HG02610 (cell line): ENCODE measurements around the gene ACTR2.
"Not testable (repeated sequence)": the region's sequence is repeated elsewhere in the genome, so short reads cannot be mapped to it uniquely, and the experiment has no call there.

Source experiments
- ATAC-seq: cut with Tn5 transposase; IDR thresholded peaks from one replicate; pipeline ENCODE4 v1.9.1; 2021; ENCODE audit warnings: mild to moderate bottlenecking, moderate library complexity; ENCODE audit not compliant: unreplicated experiment

ACTR2 gene

DNA sequence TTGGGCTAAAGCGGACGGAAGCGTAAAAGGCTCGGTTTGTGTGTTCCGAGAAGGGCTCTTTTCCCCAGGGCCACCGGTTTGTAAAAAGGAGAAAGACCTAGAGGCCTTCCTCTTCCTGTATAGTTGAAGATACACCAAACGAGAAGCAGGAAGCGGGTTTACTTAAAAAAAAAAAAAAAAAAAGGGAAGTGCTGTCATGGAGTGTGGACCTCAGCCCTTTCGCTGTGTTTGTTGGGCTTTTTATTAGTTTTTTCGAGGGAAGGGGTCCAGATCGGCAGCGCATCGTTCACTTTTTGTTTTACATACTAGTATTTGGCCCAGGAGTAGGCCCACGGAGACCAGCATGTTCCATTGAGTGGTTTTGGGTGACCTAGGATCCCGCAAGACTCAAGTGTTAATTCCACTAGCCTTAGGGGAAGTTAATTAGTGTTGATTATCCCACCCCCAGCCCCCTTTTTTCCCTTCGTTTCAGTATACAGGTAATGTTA, 676 bp downstream of the ACTR2 start:
- peak; percentile 35 for ATAC-seq

DNA sequence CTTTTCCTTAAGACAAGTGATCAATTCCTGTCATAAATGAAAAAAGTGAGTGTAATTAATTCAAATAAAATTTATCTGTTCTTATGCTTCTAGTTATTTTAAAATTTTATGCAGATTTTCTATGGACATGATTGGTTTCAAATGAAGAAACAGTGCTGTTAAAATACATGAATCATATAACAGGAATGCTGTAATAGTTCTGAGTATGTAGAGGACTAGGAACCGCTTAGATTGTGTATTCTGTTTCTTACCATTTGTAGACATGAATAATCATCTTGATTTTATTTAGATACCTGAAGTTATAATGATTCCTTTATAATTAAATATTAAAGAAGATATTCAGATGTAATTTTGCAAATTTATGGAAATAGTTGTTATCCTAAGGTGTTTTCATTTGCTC, 3.5 kb downstream of the ACTR2 start:
- ATAC-seq, result no peak

DNA sequence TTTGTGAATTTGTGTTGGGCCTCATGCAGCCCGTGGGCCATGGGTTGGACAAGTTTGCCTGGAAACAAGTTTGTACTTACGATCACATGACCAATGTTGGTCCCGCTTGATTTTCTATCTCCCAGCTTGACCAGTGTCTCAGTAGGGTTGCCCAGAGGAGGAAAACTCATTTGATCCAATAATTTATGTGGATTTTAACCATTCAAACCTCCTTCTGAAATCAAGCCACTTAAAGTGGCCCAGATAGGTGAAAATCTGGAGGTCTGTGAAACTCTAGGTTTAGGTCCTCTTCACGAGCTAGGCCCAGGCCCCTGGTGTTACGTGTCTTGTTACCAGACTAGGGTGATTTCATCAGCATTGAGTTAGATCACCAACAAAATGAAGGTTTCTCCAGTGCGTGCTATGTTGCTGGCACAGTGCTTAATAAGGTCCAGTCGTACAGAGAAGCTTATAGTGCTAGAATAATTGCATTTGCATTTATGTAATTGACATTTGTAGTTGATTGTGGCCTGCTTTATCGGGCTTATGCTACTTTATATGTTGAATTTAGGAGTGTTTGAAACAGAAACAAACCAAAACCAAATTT, 4.4 kb downstream of the ACTR2 start:
- ATAC-seq, result no peak

DNA sequence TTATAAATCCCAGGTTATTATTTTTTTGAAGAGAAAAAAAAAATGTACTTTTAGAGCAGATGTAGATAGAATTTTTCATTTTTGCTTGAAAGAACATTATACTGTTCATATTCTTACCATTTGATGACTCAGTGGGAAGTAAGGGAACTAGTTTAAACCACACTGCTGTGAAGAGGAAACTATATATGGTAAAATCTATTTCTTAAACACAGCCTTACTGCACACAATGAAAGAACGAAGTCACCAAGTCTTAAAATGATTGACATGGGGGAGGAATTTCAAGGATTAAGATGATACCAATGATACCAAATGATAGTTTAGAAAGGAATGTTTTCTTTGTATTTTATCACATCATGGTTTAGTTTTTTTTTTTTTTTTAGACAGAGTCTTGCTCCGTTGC, 5.0 kb downstream of the ACTR2 start:
- ATAC-seq, result peak; percentile 58

DNA sequence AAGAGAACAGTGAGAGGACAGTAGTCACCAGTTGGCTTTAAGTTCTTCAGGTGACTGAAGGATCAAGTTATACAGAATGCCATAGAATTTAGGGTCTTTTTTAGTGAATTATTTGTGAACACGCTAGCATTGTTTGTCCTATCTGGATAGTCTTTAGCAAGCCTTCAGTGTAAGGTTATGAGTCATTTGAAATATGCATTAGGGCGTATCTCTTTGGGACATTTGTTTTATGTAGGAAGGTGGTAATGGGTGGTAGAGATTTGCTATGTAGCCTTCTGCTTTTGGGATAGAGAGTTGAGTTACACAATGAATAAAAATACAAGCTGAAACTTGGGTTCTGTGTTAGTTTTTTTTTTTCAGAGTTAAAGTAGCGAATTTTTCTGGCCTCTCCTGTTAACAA, 13.0 kb downstream of the ACTR2 start:
- no peak for ATAC-seq

DNA sequence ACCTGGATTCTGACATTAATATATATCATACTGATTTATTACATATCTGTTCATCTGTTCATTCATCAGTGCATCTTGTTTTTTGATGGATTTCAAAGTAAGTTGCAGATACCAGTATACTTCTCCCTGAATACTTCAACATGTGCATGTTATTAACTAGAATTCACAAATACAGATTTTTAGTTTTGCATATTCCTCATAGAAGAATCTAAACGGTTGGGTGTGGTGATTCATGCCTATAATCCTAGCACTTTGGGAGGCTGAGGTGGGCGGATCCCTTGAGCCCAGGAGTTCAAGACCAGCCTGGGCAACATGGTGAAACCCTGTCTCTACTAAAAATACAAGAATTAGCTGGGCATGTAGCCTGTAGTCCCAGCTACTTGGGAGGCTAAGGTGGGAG, 16.8 kb downstream of the ACTR2 start:
- ATAC-seq, result not testable (repeated sequence)

DNA sequence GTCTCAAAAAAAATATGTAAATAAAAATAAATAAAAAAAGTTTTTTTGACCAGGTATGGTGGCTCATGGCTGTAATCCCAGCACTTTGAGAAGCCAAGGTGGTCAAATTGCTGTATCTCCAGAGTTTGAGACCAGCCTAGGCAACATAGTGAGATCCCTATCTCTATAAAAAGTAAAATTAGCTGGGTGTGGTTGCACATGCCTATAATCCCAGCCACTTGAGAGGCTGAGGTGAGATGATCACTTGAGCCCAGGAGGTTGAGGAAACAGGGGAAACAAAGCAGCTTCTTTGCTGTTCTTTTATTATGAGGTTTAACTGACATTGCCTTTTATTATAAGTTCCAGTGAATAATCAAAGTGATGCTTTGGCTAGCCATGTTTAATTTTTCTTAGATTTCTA, 25.0 kb downstream of the ACTR2 start:
- no peak for ATAC-seq

DNA sequence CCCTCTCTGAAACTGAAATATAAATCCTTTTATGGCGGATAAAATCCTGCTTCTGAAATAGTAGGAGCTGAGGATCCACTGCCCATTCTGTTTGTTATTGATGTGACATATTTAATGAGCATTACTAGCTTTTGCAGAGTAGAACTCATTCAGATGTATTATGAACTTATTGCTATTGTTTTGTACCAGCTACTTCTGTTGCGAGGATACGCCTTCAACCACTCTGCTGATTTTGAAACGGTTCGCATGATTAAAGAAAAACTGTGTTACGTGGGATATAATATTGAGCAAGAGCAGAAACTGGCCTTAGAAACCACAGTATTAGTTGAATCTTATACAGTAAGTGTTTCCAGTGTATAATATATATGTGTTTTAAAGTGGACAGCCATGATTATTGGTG, 27.7 kb downstream of the ACTR2 start:
- no peak for ATAC-seq

DNA sequence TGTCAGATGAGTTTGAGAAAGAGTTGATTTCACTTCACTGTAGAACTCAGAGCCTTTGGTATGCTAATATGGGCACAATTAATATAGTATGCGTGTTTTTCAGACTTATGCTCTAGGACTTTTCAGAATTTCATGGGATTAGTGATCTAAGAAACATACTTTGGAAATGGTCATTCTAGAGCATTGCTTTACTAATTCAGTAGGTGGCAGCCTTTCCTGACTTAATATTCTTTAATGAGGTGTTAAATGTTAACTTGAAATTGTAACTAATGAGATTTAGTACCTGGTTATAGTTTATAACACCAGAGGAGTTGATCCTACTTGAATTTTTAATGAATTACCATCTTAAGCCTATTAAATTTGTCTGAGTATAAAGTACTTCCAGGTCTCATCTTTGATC, 28.4 kb downstream of the ACTR2 start:
- no peak for ATAC-seq

DNA sequence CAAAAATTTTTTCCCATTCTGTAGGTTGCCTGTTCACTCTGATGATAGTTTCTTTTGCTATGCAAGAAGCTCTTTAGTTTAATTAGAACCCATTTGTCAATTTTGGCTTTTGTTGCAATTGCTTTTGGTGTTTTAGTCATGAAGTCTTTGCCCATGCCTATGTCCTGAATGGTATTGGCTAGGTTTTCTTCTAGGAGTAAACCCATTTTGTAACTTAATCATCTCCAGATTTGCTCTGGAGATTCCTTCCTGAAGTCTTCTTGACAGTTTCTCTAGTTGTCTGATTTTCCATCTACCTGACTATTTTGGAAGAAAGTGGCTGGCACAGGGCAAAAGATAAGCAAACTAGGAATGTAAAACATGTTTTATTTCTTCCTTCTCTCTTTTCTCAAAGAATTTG, 30.2 kb downstream of the ACTR2 start:
- ATAC-seq, result not testable (repeated sequence)

DNA sequence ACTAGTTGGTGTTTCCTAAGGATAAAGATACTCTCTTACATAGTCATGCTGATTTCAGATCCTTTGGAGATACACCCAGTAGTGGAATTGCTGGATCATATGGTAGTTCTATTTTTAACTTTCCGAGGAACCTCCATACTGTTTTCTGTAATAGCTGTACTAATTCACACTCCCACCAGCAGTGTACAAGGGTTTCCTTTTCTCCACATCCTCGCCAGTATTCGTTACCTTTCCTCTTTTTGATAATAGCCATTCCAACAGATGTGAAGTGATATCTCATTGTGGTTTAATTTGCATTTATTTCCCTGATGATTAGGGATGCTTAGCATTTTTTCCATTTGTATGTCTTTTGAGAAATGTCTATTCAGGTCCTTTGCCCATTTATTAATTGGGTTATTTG, 34.0 kb downstream of the ACTR2 start:
- no peak for ATAC-seq

DNA sequence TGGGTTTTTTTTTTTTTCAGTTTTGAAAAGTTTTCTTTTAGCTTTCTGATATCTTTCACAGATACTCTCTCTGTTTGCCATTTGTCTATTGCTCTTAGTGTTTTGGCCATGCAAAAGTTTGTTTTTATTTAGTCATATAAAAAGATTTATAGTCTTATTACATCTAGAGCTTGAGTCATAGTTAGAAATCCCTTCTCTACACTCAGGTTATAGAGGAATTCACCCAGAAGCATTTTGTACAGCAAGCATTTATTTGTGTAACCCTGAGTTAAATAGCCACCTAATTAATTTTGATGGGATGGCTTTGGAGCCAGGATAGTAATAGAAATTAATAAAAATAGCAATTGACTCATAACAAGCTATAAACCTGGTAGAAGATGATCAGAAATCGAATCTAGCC, 35.6 kb downstream of the ACTR2 start:
- no peak for ATAC-seq

DNA sequence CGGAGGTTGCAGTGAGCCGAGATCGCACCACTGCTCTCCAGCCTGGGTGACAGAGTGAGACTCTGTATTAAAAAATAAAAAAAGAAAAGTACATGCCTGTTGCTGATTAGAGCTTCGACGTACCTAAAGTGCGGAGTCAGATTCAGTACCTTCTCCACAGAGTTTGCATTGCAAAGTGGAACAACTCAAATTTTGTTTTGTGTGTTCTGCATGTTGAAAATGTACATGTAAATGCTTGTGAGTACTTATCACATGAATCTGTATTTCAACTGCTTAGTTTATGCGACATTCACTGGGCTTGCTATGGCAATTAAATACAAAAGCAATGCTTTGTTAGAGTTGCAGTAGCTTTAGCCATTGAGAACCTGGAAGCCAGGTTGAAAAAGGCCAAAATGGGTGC, 36.4 kb downstream of the ACTR2 start:
- ATAC-seq, result no peak

DNA sequence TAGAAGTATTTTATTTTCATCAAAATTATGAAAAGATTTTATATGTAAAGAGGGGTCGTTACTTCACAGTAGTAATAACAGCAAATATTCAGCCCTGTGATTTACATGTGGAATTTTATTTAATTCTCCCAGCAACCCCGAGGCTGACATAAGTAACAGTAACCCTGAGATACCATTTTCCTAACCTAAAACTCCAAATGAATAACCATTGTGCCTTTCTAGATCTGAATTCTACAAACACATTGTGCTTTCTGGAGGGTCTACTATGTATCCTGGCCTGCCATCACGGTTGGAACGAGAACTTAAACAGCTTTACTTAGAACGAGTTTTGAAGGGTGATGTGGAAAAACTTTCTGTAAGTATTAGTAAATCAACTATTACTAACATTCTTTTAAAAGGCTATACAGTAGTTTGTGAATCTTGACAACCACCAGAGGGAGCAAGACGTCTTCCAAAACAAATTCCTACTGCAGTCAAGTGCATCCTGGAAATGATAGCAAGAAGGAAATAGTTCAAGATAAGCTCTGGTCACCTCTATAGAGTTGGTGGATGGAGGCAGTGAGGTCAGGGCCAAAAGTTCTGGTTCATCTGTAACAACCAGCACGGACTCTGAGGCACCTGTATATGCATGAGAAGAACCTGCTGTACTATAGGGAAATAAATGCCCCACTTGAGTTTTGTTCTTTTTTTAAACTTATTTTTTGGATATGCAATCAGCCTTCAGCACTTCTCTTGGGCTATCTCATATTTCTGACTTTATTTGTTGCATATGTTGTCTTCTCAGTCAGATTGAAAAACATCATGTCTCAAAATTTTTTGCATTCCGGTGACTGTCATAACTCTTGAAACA, 37.4 kb downstream of the ACTR2 start:
- ATAC-seq, result no peak

DNA sequence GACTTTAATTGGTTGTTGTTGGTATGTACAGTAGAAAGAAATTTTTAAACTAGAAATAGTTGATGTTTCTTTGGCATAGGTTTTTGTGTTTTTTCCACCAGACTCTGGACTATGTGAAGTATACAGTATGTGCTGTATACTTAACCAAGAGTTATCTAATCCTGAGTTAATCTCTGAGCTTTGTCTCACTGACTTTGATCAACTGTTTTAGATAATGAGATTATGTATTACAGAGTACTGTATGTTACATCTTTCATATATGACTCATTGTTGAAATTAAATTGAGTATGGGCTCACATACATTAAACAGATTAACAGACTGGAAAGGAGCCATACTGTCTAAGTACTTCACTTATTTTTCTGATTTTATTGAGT, 38.0 kb downstream of the ACTR2 start:
- no peak for ATAC-seq

DNA sequence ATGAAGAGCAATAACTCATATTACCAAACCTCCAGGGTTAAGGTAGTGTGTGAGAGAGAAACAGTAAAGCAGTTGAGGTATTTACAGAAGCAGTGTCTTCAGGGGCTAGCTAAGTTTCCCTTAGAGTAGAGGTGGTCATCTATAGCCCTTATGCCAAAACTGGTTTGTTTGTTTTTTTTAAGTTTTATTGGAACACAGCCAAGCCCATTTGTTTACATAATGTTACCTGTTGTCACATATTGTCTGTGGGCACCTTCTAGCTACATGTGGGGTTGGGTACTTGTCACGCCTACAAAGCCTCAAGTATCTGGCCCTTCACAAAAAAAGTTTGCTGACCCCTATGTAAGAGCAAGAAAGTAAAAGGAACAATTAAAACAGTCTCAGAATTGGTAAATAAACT, 39.4 kb downstream of the ACTR2 start:
- no peak for ATAC-seq

DNA sequence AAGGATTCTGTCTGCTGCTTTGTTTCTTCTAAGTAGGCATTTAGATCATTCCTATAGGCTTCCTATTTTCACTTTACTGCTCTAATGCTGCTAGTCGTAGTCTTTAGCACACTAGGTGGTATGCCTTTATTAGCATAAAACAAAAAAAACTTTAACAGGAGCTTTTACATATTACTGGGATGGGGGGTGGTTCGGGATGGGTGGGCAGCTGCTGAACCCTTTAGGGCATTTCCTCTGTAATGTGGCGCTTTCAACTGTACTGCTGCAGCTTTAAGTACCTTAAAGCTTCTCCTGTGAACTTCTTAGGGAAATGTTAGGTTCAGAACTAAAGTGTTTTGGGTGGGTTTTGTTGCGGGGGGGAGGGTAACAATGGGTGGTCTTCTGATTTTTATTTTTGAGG, 41.3 kb downstream of the ACTR2 start:
- no peak for ATAC-seq

DNA sequence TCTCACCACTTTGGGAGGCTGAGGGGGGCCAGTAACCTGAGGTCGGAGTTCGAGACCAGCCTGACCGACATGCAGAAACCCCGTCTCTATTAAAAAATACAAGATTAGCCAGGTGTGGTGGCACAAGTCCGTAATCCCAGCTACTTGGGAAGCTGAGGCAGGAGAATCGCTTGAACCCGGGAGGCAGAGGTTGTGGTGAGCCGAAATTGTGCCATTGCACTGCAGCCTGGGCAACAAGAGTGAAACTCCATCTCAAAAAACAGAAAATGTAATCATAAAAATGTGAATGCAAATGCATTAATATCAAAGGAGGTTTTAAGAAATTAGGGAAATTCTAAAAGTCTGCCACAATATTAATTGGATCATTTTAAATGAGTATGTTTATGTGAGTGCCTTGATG, 45.7 kb downstream of the ACTR2 start:
- ATAC-seq, result no peak

DNA sequence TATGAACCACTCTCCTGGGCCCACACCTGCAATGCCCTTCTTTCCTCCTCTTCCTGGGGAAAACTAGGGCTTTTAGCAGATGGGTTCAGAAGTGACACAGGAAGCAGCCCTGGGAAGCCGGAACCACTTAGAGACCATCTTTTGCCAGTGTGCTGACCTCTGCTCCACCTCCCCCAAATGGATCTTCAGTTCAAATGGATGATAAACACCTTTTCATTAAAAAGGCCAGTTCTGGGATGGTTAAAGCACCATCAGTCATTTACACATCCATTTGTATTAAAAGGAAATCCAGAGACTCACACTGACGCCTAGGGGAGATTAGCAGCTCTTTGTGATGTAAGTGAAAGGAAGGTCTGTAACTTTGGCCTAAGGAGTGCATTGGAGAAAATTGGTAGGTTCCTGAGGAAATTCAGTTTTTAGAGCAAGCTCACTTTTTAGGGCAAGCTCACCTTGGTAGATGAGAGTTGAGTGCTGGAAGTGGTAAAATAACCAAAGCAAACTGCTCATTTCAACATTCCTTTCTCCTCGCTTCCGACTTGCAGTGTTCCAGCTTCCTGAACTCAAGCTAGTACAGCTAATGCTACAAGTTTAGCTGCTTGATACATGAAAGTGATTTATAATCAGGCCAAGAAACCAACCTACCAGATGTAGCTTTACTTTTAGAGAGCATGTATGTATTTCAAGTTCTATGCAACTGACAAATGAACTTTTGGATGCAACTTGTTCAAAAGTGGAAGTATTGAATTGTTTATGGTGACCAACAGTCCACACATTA, 47.7 kb downstream of the ACTR2 start:
- ATAC-seq, result no peak

DNA sequence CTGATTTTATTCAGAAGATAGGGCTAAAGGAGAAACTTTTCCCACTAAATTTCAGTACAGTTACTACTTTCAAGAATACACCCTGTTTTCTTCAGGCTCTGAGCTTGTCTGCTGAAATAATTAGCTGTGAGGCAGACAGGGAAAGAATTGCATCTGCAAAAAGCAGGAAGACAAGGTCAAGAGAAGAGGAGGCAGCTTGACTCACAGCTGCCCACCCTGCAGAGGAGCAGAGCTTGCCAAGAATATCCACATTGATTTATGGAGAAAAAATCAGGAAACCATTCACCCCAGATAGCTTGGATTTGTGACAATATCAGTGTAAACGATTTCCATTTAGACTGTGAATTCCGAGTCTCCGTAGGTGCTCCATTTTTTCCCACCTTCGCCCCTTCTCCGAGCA, 49.0 kb downstream of the ACTR2 start:
- no peak for ATAC-seq

DNA sequence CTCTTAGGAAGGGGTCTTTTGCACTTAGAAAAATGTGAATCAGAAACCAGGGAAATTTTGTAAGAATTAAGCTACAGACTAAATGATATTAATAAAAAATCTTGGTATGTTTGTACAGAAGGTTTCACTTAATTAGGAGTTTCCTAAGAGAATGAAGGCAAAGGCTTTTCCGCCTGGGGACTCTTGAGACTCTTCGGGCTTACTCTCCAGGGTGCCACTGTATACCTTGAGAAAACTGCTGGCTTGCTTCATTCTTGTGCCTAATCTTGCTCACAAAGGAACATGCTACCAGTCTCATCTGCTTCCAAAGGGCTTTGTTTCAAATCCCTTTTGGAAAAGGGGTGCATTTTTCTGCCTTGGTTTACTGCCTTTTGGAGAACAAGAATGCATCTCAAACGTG, 49.5 kb downstream of the ACTR2 start:
- no peak for ATAC-seq
